Measurements from ENCODE around the gene AANAT.

AANAT gene

DNA sequence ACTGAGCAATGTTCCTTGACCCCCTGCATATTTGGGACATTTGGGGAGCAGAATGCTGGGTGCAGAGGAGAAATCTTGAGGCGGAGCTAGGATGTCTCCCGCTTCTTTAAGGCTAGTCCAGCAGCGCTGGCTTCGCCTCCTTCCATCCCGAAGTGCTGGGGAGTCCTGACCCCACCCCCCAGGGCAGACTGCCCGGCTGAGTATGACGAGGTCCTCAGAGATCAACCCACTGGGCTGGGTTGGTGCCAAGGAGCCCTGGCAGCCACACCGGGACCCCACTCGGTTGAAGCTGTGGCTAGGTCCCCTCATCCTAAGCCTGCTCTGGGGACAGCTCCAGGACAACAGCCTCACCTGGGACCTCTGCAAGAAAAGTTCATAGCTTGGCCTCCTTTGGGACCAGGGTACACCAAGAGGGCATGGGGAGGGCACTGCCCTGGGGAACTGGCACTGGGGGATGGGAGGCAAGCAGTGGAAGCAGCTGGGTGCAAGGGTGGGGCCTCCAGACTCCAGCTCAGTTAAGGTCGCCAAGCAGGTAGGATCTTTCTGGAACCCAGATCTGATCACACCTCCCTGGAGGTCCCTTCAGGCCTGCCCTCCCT lies 22.8 kb downstream of the AANAT start (continued):
- TF ChIP-seq, protein P1, sequence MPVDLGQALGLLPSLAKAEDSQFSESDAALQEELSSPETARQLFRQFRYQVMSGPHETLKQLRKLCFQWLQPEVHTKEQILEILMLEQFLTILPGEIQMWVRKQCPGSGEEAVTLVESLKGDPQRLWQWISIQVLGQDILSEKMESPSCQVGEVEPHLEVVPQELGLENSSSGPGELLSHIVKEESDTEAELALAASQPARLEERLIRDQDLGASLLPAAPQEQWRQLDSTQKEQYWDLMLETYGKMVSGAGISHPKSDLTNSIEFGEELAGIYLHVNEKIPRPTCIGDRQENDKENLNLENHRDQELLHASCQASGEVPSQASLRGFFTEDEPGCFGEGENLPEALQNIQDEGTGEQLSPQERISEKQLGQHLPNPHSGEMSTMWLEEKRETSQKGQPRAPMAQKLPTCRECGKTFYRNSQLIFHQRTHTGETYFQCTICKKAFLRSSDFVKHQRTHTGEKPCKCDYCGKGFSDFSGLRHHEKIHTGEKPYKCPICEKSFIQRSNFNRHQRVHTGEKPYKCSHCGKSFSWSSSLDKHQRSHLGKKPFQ (tag by site-specific recombination; IDR thresholded peaks at IDR 0.05) = no peak
- TF ChIP-seq ZNF423 (tag by site-specific recombination; IDR thresholded peaks at IDR 0.05) (no peak), ZNF530 (tag by site-specific recombination; IDR thresholded peaks at IDR 0.05; ENCODE audit: low read depth) (no peak), ZNF777 (tag by site-specific recombination; IDR thresholded peaks at IDR 0.05; ENCODE audit: borderline replicate concordance) (no peak), KLF1 (tag by site-specific recombination; IDR thresholded peaks at IDR 0.05) (no peak), ZNF121 (tag by site-specific recombination; IDR thresholded peaks at IDR 0.05) (no peak), ZNF24 (tag by site-specific recombination; IDR thresholded peaks at IDR 0.05) (no peak), HOXD13 (CRISPR knock-in tag; IDR thresholded peaks at IDR 0.05; ENCODE audit: borderline replicate concordance) (no peak)
- TF ChIP-seq, protein P2, sequence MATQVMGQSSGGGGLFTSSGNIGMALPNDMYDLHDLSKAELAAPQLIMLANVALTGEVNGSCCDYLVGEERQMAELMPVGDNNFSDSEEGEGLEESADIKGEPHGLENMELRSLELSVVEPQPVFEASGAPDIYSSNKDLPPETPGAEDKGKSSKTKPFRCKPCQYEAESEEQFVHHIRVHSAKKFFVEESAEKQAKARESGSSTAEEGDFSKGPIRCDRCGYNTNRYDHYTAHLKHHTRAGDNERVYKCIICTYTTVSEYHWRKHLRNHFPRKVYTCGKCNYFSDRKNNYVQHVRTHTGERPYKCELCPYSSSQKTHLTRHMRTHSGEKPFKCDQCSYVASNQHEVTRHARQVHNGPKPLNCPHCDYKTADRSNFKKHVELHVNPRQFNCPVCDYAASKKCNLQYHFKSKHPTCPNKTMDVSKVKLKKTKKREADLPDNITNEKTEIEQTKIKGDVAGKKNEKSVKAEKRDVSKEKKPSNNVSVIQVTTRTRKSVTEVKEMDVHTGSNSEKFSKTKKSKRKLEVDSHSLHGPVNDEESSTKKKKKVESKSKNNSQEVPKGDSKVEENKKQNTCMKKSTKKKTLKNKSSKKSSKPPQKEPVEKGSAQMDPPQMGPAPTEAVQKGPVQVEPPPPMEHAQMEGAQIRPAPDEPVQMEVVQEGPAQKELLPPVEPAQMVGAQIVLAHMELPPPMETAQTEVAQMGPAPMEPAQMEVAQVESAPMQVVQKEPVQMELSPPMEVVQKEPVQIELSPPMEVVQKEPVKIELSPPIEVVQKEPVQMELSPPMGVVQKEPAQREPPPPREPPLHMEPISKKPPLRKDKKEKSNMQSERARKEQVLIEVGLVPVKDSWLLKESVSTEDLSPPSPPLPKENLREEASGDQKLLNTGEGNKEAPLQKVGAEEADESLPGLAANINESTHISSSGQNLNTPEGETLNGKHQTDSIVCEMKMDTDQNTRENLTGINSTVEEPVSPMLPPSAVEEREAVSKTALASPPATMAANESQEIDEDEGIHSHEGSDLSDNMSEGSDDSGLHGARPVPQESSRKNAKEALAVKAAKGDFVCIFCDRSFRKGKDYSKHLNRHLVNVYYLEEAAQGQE (tag by site-specific recombination; IDR thresholded peaks at IDR 0.05) = no peak
- TF ChIP-seq, protein P3, sequence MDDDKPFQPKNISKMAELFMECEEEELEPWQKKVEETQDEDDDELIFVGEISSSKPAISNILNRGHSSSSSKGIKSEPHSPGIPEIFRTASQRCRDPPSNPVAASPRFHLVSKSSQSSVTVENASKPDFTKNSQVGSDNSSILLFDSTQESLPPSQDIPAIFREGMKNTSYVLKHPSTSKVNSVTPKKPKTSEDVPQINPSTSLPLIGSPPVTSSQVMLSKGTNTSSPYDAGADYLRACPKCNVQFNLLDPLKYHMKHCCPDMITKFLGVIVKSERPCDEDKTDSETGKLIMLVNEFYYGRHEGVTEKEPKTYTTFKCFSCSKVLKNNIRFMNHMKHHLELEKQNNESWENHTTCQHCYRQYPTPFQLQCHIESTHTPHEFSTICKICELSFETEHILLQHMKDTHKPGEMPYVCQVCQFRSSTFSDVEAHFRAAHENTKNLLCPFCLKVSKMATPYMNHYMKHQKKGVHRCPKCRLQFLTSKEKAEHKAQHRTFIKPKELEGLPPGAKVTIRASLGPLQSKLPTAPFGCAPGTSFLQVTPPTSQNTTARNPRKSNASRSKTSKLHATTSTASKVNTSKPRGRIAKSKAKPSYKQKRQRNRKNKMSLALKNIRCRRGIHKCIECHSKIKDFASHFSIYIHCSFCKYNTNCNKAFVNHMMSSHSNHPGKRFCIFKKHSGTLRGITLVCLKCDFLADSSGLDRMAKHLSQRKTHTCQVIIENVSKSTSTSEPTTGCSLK (tag by site-specific recombination; IDR thresholded peaks at IDR 0.05) = no peak

DNA sequence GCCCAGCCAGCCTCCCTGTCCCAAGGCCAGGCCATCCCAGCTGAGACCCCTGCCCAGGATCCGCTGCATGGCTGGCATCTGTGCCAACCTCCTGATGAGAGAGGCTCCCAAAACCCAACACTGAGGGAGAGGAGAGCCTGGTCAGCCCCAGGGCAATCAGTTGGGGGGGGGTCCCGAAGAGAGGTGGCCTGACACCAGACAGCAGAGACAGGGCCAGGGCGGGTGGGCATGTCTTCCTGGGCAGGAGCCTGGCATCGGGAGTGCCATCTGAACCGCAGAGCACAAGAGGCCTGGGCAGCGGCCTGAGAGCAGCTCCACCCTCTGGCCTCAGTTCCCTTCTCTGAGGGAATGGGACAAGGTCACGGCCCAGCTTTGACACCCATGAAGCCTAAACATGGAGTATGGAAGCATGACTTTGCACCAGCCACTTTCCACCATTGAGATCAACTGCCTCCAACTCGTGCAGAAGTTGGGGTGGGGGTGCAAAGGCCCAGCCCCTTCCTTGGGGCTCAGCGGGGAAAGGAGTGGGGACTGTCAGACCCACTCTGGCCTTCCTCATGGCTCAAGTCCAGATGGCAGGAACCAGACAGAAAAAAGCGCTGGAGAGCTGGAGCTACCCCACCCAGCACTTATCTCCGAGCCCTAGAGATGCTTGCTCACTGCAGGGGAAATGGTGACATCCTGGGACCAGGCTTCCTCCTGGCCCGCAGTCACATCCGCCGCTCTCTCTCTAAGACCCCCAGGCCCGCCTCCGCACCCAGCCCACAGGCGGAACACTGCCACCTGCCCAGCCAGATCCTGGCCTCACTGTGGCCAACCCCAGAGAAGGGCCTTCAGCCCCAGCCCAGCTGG lies 24.1 kb downstream of the AANAT start:
- ChIA-PET CTCF (interaction anchor here (0.6 to 2.6 kb wide), 9 partner anchors 8 to 1344 kb away, joined by 3 to 14 read pairs (median 3); partner anchors contain the start of genes AANAT and UBE2O), POLR2A (no interaction called here)
- no peaks in the 10 kb centered on the region for H3K9me3 ChIP-seq (ENCODE audit: control insufficient read depth, insufficient read depth, low read depth, low read length)
- no peak overlapping the region for H3K4me3 ChIP-seq (ENCODE audit: low read depth, low read length)
- peaks cover 4% of the 10 kb centered on the region; the same call in 1 of the 2 replicates for H3K4me1 ChIP-seq (ENCODE audit: control insufficient read depth, insufficient read depth, low read length)
- no peaks in the 10 kb centered on the region for H3K36me3 ChIP-seq (ENCODE audit: control insufficient read depth in 2 of 2, insufficient read depth in 1 of 2, low read length in 2 of 2)
- no peak overlapping the region for H3K27ac ChIP-seq (ENCODE audit: extremely low read depth, low read depth, low read length)
- no peak for TF ChIP-seq ZFHX2 (tag by site-specific recombination; conservative IDR thresholded peaks at IDR 0.05)
- no peak for TF ChIP-seq ZIC2 (tag by site-specific recombination; IDR thresholded peaks at IDR 0.05)
- TF ChIP-seq ZNF223 (tag by site-specific recombination; IDR thresholded peaks at IDR 0.05) = no peak
- no peak for TF ChIP-seq ZNF404 (tag by site-specific recombination; IDR thresholded peaks at IDR 0.05)
- no peak for TF ChIP-seq RBAK (tag by site-specific recombination; IDR thresholded peaks at IDR 0.05)

All from HEK293 (cell line).